Femur (tissue), 1 donor: ENCODE data around the gene FKBP10.
A peak's percentile ranks its signal among the peaks of the same experiment; 100 is the strongest.
"Not testable (repeated sequence)": the region's sequence is repeated elsewhere in the genome, so short reads cannot be mapped to it uniquely, and the experiment has no call there.

ENCODE experiments used
- DNase-seq: peaks from one replicate; pipeline ENCODE4 v3.0.0-alpha.2; 2017

Gene FKBP10

DNA sequence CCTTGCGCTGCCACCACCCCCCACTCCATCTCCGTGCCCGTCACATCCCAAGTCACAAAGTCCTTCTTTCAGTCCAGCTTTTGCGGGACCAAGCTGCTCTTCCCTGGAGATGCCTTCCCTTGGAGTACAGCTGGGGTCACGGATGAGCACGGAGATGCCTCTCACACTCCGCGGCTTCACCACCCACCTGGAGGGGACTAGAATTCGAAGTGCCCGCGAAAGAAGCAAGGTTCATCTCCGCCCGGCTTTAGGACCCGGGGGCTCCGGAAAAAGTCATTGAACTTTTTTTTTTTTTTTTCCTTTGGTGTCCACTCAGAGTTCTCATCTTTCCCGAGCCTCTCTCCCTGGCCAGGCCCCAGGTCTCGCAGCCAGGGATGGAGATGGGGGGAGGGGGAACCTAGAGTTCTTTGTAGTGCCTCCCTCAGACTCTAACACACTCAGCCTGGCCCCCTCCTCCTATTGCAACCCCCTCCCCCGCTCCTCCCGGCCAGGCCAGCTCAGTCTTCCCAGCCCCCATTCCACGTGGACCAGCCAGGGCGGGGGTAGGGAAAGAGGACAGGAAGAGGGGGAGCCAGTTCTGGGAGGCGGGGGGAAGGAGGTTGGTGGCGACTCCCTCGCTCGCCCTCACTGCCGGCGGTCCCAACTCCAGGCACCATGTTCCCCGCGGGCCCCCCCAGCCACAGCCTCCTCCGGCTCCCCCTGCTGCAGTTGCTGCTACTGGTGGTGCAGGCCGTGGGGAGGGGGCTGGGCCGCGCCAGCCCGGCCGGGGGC, at the start of gene FKBP10:
FKBP10 (plus strand) TSS at position 624 of the 771 bp plus-strand sequence; CDS start at position 655, 31 bp downstream.
- DNase-seq, result peak; percentile 96

GRCh38 chr17:41763327-41763726, 49.5 kb upstream of the FKBP10 start:
- DNase-seq, result no peak

- no peak for DNase-seq
Measured at GRCh38 chr17:41766135-41766534, 46.7 kb upstream of the FKBP10 start.

DNA sequence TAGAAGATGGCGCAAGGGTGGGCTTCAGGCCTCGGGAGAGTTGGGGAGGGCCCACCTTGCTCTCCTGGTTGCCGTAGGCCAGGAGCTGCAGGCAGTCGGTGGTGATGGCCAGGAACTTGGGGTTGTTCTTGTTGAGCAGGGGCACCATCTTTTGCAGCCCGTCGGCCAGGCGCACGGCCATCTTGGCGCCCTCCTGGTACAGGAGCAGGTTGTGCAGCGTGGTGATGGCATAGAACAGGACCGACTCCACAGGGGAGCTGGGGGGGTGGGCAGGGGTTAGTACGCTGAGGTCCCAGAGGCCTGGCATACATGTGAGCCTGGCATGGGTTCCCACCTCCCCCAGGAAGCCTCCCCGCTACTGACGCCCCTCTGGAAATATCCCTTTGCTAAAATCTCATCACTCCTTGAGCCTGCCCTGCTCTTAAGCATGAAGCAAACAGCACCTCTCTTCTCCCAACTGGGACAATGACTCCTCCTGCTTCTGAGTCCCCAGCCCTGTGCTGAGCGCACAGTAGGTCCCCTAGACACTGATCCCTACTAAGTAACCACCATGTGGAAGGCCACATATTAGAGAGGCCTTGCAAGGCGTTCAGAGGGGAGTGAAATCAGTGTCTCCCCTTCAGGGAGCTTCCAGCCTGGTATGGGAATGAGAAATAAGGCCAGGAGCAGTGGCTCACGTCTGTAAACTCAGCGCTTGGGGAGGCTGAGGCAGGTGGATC, 45.3 kb upstream of the FKBP10 start:
- no peak for DNase-seq

DNA sequence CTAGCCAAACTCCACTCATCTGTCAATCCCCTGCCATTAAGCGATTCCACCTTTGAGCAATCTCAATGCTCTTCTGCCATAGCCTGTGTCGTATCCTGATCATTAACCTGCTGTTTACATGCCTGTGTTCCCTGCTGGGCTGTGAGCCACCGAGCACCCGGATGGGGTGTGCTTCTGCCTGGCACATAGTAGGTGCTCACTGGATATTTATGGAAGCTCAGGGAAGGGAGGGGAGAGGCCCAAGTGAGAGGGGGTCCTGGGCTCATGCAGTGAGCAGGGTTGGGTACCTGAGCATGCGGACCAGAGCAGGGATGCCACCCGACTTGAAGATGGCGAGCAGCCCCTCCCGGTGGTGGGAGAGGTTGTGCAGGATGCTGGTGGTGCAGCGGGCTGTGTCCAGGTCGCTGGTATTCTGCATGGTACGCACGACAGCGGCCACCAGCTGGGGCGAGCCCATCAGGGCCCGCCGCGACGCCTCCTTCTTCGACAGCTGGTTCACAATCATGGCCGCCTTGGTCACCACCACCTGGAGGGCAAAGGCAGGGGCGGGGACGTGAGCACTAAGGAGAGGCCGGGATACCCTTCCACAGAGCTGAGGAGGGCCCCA, 44.0 kb upstream of the FKBP10 start:
- DNase-seq, result no peak

DNA sequence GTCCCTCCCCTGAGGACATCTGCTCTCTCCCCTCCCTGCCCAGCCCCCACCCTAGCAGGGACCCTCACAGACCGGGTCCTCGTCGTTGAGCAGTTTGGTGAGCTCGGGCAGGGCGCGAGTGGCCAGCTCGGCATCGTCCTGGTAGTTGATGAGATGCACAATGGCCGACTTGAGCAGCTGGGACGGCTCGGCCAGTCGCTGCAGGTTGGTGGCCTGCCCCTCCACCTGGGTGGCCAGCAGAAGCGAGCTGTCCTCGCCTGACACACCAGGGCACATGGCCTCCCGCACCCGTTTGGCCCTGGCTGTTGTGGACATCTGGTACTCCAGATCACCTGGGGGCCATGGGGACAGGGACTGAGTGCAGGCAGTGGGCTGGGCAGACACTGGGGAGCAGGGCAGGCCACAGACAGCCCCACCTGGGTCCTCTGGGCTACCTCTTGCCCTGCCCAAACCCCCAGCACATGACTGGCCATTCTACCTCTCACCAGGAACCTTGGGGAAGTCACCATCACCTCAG, 43.4 kb upstream of the FKBP10 start:
- DNase-seq, result no peak

- no peak for DNase-seq
Measured at GRCh38 chr17:41769985-41770384, 42.8 kb upstream of the FKBP10 start.

DNA sequence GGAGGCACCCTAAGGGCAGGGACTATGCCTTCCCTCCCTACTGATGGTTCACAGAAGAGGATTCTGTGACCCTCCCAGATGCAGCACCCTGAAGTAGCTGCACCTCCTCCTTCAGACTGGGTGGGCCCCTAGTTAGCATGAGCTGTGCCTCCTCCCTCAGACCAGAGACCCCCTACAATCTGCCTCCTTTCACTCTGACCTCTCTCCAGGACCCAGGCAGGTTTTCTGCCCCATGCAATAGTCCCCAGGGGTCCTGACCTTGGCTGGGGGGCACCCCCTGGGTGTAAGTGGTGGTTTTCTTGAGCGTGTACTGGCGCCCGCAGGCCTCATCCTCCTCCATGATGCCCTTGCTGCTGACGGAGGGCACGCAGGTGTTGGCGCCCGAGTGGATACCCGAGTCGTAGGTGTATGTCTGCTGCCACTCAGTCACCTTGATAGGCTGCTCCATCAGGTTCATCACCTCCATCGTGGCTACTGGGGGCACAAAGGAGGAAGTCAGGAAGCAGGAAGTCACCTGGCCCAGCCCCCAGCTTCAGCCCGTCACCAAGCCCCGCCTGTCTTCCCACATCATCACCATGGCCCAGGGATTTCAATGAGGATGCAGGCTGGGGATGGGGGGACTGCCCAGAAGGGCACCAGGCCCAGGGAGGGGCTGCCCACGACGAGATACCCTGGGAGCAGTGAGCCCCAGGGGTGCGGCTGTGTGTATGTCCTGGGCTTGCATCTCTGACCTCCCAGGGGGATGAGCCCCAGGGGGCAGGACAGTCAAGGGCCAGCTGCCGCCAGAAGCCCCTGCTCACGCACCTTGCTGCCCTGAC, 41.2 kb upstream of the FKBP10 start:
- DNase-seq, result no peak

DNA sequence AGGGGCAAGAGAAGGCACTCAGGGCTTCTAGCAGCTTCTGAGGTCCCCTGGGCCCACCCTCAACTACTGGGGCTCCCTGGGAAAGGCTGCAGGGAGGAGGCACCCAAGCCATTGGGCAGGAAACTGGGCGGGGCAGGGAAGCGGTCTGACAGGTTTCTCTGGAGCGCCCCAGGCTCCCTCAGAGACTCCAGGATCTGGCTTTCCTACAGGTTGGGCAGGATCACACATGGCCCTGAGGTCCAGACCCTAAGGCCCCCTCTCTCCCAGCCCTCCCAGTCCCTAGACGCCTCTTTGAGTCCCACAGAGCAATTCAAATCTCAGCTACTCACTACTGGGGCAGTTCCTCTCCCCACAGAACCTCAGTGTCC, 40.6 kb upstream of the FKBP10 start:
- no peak for DNase-seq

DNA sequence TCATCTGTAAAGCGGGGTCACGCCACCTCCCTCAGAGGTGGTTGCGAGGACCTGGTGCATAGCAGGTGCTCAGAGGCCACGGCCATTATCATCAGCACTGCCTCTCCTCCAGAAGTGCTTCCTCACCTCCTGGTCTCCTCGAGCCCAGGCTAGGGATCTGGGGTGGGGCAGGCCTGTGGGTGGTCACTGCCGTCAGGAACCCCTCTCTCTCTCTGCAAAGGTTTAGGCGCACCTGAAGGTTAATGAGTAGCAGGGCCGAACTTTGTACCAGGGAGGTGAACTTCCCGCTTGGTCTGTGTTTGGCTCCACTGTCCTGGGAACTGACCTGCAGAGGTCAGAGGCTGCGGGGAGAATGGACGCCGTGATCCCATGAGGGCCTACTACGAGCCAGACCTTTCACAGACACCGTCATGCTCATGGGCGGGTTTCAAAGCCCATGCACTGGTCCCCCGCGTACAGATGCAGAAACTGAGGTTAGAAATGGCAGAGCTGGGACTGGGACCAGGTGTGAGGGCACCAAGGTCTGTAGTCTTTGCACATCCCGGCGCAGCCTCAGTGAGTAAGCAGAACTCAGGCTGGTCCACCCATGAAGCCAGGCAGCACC, 40.1 kb upstream of the FKBP10 start:
- DNase-seq, result no peak

DNA sequence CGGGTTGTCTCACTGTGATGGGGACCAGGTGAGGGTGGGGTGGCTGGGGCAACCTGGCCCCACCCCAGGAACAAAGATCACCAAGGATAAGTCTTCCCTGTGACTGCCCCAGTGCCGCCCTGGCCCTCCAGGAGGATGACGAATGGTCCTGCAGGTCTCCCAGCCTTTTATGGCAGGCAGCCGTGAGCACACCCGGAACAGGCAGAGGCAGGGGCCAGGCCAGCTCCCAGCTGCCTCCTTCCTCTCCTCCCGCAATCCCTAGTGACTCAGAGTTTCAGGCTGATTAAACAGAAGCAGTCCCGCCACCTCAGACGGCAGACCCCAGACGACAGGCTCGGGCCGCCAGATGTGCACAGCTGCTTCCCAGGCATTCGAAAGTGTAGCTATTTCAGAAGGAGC, 39.6 kb upstream of the FKBP10 start:
- peak; percentile 55 for DNase-seq

- DNase-seq, result no peak
Measured at GRCh38 chr17:41773731-41774193, 39.0 kb upstream of the FKBP10 start.

DNA sequence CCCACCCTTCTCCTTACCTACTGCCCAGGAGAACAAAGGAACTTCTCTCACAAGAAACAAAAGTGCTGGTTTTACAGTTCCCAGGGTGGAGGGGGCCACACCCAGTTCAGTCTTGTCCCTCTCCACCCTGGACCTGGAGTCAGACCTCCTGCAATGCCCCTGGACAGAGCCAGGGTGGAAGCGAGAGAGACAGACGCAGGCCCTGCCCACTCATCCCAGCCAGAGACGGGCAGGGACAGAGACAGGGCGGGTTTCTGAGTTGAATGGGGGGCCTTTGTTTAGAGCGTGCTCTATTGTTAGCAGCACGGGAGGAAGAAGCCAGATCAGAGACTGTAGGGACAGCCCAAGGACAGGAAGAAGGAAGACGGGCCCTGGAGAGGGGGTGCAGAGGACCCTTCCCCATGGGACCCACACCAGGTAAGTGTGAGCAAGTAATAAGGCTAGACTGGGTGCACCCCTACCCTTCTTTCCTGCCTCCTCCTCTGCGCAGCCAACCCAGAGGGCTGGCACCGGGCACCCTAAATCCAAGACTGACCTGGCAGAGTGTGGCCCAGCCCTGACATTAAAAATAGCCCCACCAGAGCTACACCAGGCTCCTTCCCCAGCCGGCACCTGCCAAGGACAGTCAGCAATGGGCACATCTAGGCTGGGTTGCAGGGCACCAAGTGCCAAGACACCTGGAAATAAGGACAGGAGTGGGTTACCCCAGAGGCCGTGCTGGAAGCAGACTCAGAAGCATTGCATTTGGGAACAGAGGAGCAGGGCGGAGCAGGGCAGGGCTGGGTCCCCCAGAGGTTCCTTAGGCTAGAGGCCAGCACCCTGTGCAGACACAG, 37.2 kb upstream of the FKBP10 start:
- no peak for DNase-seq

DNA sequence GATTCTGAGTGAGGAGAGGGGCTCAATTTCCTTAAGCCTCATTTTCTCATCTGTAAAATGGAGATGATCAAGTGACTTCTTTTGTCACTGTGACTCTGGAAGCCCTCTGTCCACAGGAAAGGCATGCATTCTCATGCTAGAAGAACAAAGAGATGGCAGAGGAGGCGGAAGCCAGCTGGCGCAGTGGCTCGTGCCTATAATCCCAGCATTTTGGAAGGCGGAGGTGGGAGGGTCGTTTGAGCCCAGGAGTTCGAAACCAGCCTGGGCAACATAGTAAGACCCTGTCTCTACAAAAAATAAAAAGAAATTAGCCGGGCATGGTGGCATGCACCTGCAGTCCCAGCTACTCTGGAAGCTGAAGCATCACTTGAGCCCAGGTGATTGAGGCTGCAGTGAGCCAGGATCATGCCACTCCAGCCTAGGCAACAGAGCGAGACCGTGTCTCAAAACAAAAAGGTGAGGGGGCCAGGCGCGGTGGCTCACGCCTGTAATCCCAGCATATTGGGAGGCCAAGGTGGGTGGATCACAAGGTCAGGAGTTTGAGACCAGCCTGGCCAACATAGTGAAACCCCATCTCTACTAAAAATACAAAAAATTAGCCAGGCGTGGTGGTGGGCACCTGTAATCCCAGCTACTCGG, 36.4 kb upstream of the FKBP10 start:
- DNase-seq, result not testable (repeated sequence)

GRCh38 chr17:41777157-41777573, 35.6 kb upstream of the FKBP10 start:
- peak; percentile 73 for DNase-seq

GRCh38 chr17:41777574-41778188, 35.1 kb upstream of the FKBP10 start:
- peak; percentile 93 for DNase-seq

DNA sequence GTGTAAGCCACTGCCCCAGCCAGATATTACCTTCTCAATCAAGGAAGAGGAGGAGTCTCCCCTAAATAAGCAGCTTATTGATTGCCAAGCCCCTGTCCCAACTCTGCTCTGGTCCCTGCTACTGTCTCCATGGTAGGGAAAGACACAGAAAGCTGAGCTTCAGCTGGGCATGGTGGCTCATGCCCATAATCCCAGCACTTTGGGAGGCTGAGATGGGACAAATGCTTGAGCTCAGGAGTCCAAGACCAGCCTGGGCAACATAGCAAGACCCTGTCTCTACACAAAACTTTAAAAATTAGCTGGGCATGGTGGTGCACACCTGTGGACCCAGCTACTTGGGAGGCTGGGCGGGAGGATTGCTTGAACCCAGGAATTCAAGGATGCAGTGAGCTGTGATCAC, 32.9 kb upstream of the FKBP10 start:
- no peak for DNase-seq

DNA sequence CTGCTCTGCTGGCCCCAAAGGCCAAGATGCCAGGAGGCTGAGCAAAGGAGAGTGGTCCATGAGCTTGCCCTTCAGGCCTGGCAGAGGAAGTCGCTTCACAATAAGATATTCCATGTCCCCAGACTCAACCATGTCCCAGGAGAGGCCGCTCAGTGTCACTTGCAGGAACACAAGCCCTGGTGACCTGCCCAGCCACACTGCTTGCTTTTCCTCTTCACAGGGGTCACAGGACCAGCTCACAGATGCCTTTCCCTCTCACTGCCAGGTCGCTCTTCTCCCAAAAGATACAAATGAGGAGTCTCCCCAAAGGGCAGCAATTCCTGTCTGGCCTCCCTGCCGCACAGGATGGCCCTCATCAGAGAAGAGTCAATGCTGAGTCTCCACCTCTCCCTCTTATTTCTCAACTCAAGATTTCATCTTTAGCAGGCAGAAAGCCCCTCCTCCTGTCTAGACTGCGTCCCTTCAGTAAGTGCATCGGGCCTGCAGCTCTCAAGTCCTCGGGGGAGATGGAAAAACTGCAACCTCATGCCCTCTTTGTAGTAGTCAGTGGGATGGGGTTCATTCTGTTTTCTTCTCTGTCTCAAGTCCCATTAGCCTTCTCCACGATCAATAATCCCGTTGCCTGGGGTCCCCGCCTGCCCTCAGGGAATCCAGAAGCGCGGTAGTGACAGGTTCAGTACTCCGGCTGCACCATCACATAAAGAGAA, 31.2 kb upstream of the FKBP10 start:
- no peak for DNase-seq

- DNase-seq, result no peak
Measured at GRCh38 chr17:41782142-41782541, 30.7 kb upstream of the FKBP10 start.
